ENCODE measurements around the gene RCBTB2. TPM values are rescaled to one million over a fixed set of nuclear protein-coding genes. Genes with fewer than 3 reads are reported as not detected.
A peak's percentile ranks its signal among the peaks of the same experiment; 100 is the strongest.

The RCBTB2 gene
- total and polyA plus RNA-seq, 9 of the 15 experiments (the other 6 are each of a cell fraction or from before 2014, with no cell fraction given) = 0.91 to 3.3 (median 1.5) TPM

DNA sequence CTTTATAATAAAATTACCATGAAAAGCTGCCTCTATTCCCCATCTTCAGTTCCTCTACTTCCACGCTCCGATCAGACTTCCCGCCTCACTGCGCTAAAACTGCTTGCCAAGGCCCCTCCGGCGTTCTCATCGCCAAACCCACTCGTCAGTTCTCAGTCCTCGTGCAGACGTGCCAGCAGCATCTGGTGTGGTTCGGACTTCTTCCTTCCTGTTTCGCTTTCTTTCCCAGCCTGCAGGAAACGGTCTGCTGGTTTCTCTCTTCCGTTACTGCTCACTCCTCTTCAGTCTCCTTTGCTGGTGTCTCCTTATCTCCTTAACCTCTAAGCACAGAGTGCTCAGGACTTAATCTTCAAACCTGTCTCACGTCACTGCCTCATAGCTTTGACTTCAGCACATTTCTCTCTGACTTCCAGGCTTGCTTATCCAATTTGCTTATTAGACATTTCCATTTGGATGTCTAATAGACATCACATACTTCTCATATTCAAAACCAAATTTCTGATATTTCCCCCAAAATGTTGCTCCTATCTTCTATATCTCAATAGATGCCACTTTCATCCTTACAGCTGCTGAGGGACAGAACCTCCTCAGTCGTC, 40.3 kb downstream of the RCBTB2 start (continued):
- TF ChIP-seq, protein P1, sequence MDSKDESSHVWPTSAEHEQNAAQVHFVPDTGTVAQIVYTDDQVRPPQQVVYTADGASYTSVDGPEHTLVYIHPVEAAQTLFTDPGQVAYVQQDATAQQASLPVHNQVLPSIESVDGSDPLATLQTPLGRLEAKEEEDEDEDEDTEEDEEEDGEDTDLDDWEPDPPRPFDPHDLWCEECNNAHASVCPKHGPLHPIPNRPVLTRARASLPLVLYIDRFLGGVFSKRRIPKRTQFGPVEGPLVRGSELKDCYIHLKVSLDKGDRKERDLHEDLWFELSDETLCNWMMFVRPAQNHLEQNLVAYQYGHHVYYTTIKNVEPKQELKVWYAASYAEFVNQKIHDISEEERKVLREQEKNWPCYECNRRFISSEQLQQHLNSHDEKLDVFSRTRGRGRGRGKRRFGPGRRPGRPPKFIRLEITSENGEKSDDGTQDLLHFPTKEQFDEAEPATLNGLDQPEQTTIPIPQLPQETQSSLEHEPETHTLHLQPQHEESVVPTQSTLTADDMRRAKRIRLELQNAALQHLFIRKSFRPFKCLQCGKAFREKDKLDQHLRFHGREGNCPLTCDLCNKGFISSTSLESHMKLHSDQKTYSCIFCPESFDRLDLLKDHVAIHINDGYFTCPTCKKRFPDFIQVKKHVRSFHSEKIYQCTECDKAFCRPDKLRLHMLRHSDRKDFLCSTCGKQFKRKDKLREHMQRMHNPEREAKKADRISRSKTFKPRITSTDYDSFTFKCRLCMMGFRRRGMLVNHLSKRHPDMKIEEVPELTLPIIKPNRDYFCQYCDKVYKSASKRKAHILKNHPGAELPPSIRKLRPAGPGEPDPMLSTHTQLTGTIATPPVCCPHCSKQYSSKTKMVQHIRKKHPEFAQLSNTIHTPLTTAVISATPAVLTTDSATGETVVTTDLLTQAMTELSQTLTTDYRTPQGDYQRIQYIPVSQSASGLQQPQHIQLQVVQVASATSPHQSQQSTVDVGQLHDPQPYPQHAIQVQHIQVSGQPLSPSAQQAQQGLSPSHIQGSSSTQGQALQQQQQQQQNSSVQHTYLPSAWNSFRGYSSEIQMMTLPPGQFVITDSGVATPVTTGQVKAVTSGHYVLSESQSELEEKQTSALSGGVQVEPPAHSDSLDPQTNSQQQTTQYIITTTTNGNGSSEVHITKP (IDR thresholded peaks at IDR 0.05; ENCODE audit: partially characterized antibody) = no peak
- TF ChIP-seq POLR2AphosphoS5 (IDR thresholded peaks at IDR 0.05; ENCODE audit: control insufficient read depth, insufficient read depth, low read depth, low read length) = no peak
- TF ChIP-seq BMI1 (IDR thresholded peaks at IDR 0.05; ENCODE audit: low read length) = no peak
- peak; percentile 40; the same call in 1 of the 2 replicates for TF ChIP-seq EP400 (IDR thresholded peaks at IDR 0.05)
- no peak for TF ChIP-seq BRD9 (IDR thresholded peaks at IDR 0.05; ENCODE audit: low read depth, partially characterized antibody)
- TF ChIP-seq, protein P2, sequence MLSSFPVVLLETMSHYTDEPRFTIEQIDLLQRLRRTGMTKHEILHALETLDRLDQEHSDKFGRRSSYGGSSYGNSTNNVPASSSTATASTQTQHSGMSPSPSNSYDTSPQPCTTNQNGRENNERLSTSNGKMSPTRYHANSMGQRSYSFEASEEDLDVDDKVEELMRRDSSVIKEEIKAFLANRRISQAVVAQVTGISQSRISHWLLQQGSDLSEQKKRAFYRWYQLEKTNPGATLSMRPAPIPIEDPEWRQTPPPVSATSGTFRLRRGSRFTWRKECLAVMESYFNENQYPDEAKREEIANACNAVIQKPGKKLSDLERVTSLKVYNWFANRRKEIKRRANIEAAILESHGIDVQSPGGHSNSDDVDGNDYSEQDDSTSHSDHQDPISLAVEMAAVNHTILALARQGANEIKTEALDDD (IDR thresholded peaks at IDR 0.05) = peak; percentile 62; the same call in 1 of the 2 replicates
- TF ChIP-seq ZNF644 (tag; IDR thresholded peaks at IDR 0.05; ENCODE audit: low read depth) = no peak
- no peak for TF ChIP-seq ZNF282 (CRISPR knock-in tag; IDR thresholded peaks at IDR 0.05)
- TF ChIP-seq NR2C2 (CRISPR knock-in tag; IDR thresholded peaks at IDR 0.05) = no peak
- peak; percentile 31; the same call in 1 of the 2 replicates for TF ChIP-seq NR2C2 (tag; IDR thresholded peaks at IDR 0.05)
- TF ChIP-seq ZNF184 (CRISPR knock-in tag; IDR thresholded peaks at IDR 0.05) = no peak
- no peak for TF ChIP-seq ATF1 (CRISPR knock-in tag; IDR thresholded peaks at IDR 0.05)
- TF ChIP-seq ATF1 (tag; IDR thresholded peaks at IDR 0.05) = peak; percentile 52
- no peak for TF ChIP-seq TSC22D4 (tag; IDR thresholded peaks at IDR 0.05)
- TF ChIP-seq, protein P3, sequence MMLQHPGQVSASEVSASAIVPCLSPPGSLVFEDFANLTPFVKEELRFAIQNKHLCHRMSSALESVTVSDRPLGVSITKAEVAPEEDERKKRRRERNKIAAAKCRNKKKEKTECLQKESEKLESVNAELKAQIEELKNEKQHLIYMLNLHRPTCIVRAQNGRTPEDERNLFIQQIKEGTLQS (IDR thresholded peaks at IDR 0.05) = no peak
- TF ChIP-seq, protein P3 (CRISPR knock-in tag; conservative IDR thresholded peaks at IDR 0.05) = no peak
- TF ChIP-seq ZNF76 (CRISPR knock-in tag; IDR thresholded peaks at IDR 0.05; ENCODE audit: borderline replicate concordance) = no peak
- TF ChIP-seq, protein P4, sequence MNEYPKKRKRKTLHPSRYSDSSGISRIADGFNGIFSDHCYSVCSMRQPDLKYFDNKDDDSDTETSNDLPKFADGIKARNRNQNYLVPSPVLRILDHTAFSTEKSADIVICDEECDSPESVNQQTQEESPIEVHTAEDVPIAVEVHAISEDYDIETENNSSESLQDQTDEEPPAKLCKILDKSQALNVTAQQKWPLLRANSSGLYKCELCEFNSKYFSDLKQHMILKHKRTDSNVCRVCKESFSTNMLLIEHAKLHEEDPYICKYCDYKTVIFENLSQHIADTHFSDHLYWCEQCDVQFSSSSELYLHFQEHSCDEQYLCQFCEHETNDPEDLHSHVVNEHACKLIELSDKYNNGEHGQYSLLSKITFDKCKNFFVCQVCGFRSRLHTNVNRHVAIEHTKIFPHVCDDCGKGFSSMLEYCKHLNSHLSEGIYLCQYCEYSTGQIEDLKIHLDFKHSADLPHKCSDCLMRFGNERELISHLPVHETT (CRISPR knock-in tag; conservative IDR thresholded peaks at IDR 0.05 in 1 of 2, IDR thresholded peaks at IDR 0.05 in 1 of 2) = 0 out of 4 replicates have a peak, but pooled peaks of 1 of the 2 experiments have one; percentile 33
